Body of pancreas (tissue), 4 donors: ENCODE data around the gene AK3. TPM values are rescaled to one million over a fixed set of nuclear protein-coding genes. Genes with fewer than 3 reads are reported as not detected.
A peak's percentile ranks its signal among the peaks of the same experiment; 100 is the strongest.
"Not testable (repeated sequence)": the region's sequence is repeated elsewhere in the genome, so short reads cannot be mapped to it uniquely, and the experiment has no call there.

Experiments used
- ATAC-seq: fragments of 150-250 bp; one replicate; pipeline ENCODE4 v1.9.1; 2016
- DNase-seq, 4 donors: peaks; one replicate each; pipeline ENCODE4 v3.0.0-alpha.2; 2019
- H3K27ac ChIP-seq, 4 donors: fragments of 200-600 bp; sonication (generic); 1 replicate in 3 of 4; 2 replicates in 1 of 4; pipeline versions ENCODE4 v1.5.1 to v1.6.1; 2016 to 2019; ENCODE audit warnings: mild to moderate bottlenecking in 1 of 4, mixed read lengths in 1 of 4, moderate library complexity in 1 of 4
- H3K27me3 ChIP-seq, 2 donors: fragments of 200-600 bp; sonication (generic); one replicate each; pipeline ENCODE4 v1.6.0; 2016; ENCODE audit warnings: mild to moderate bottlenecking in 1 of 2
- H3K36me3 ChIP-seq, 2 donors: fragments of 200-600 bp; sonication (generic); replicated peaks in 1 of 2; 2 replicates each; pipeline ENCODE4 v1.5.1; 2016; ENCODE audit warnings: low read depth in 2 of 2; ENCODE audit not compliant: insufficient read depth in 1 of 2
- H3K4me1 ChIP-seq: fragments of 200-600 bp; sonication (generic); one replicate; pipeline ENCODE4 v1.6.0; 2016
- H3K4me3 ChIP-seq, 2 donors: fragments of 200-600 bp; sonication (generic); 1 replicate in 1 of 2; 2 replicates in 1 of 2; pipeline ENCODE4 v1.5.1; 2016 to 2019
- H3K9me3 ChIP-seq, 3 donors: fragments of 200-600 bp; sonication (generic); 1 replicate in 2 of 3; 2 replicates in 1 of 3; pipeline ENCODE4 v1.5.1; 2016
- POLR2A ChIP-seq, 3 donors: fragments of 450-650 bp; IDR thresholded peaks; one replicate each; pipeline ENCODE4 v1.6.1; 2016; ENCODE audit warnings: antibody characterized with exemption in 3 of 3, mild to moderate bottlenecking in 2 of 3
- WGBS, 2 donors: methylation state at CpG; one replicate each; pipeline ENCODE4 v1.1.5; 2017; 5-methylcytosine and 5-hydroxymethylcytosine counted together
- intact Hi-C: fragments of 100-400 bp; cut with DNase I; formaldehyde crosslinking; loops from one replicate; pipeline ENCODE4 v1.15.1; 2023
- total RNA-seq, 2 donors: library from RNA; depleted of rRNA; stranded (reverse); fragments of >200 nt; gene quantifications; one replicate each; pipeline ENCODE4 v1.1.0, GENCODE V29; 2016
- TF ChIP-seq, protein P1 (sequence below), 7 experiments: fragments of 450-650 bp in 4 of 7; fragments of 200-600 bp in 3 of 7; sonication (generic) in 3 of 7; IDR thresholded peaks; one replicate each; pipeline ENCODE4 v1.5.1; 2016 to 2019; ENCODE audit warnings: antibody characterized with exemption in 7 of 7

AK3 gene
- total RNA-seq, 2 donors from 2014 or later = 46.4 to 47.5 TPM

DNA sequence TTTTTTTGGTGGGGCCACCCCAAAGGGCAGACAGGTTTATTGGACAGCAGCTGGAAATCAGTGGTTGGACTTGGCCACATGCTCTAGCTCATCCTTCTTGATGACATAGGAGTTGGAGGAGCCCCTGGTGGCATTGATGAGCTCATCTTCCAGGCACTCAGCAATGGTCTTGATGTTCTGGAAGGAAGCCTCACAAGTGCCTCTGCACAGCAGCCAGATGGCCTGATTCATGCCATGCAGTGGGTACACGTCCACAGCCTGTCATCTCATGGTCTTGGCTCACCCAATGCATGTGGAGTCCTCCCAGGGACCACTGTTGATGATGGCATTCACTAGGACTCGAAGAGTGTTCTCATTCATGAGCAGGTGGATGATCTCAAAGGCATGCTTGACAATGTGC, 40.4 kb upstream of the AK3 start:
- no peak for DNase-seq
- WGBS, 2 donors = 72 to 80% methylated on average over 1 to 2 of the region's 2 CpGs
- ATAC-seq = no peak

DNA sequence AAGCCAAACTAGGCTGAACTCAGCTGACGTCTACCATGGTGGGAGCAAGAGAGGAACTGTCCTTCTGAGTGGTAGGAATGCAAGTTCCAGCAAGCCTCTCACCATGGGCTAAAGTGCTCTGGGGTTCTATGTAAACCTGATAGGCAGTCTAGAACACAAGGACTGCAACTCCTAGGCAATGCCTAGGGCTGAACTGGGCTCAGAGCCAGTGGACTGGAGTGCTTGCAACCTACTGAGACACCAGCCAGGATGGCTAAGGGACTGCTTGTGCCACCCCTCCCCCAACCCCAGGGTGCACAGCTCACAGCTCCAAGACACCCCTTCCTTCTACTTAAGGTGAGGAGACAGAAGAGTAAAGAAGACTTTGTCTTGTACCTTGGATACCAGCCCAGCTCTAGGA, 39.6 kb upstream of the AK3 start:
- intact Hi-C loops = no loop called here

More for the DNA sequence above, 40.4 kb upstream of the AK3 start:
- no peaks in the 10 kb centered on the region for H3K36me3 ChIP-seq
- H3K9me3 ChIP-seq = no peaks in the 10 kb centered on the region
- H3K4me1 ChIP-seq = no peaks in the 10 kb centered on the region
- intact Hi-C loops = no loop called here
- H3K27me3 ChIP-seq = no peaks in the 10 kb centered on the region
- no peak overlapping the region for H3K27ac ChIP-seq
- TF ChIP-seq POLR2A (IDR thresholded peaks at IDR 0.05) = no peak
- TF ChIP-seq, protein P1, sequence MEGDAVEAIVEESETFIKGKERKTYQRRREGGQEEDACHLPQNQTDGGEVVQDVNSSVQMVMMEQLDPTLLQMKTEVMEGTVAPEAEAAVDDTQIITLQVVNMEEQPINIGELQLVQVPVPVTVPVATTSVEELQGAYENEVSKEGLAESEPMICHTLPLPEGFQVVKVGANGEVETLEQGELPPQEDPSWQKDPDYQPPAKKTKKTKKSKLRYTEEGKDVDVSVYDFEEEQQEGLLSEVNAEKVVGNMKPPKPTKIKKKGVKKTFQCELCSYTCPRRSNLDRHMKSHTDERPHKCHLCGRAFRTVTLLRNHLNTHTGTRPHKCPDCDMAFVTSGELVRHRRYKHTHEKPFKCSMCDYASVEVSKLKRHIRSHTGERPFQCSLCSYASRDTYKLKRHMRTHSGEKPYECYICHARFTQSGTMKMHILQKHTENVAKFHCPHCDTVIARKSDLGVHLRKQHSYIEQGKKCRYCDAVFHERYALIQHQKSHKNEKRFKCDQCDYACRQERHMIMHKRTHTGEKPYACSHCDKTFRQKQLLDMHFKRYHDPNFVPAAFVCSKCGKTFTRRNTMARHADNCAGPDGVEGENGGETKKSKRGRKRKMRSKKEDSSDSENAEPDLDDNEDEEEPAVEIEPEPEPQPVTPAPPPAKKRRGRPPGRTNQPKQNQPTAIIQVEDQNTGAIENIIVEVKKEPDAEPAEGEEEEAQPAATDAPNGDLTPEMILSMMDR (IDR thresholded peaks at IDR 0.05) = no peak
- H3K4me3 ChIP-seq = no peak overlapping the region

DNA sequence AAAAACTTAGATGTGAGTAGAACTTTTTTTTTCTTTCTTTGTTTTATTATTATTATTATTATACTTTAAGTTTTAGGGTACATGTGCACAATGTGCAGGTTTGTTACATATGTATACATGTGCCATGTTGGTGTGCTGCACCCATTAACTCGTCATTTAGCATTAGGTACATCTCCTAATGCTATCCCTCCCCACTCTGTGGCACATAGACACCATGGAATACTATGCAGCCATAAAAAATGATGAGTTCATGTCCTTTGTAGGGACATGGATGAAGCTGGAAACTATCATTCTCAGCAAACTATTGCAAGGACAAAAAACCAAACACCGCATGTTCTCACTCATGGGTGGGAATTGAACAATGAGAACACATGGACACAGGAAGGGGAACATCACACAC, 34.0 kb upstream of the AK3 start:
- H3K9me3 ChIP-seq, H3K4me3 ChIP-seq, ATAC-seq, intact Hi-C loops, H3K4me1 ChIP-seq, H3K27ac ChIP-seq, DNase-seq, H3K36me3 ChIP-seq, H3K27me3 ChIP-seq: not testable (repeated sequence)
- 66 to 80% methylated on average over 2 of the region's 2 CpGs for WGBS, 2 donors

More for the DNA sequence above, 39.6 kb upstream of the AK3 start:
- no peaks in the 10 kb centered on the region for H3K36me3 ChIP-seq
- H3K4me1 ChIP-seq = no peaks in the 10 kb centered on the region
- H3K9me3 ChIP-seq = no peaks in the 10 kb centered on the region
- TF ChIP-seq, protein P1 (IDR thresholded peaks at IDR 0.05) = no peak
- no peak for TF ChIP-seq POLR2A (IDR thresholded peaks at IDR 0.05)
- 75 to 93% methylated on average over 1 of the region's 1 CpG for WGBS, 2 donors
- H3K27ac ChIP-seq = no peak overlapping the region
- no peak overlapping the region for H3K4me3 ChIP-seq
- DNase-seq (no peak), ATAC-seq (no peak)
- no peaks in the 10 kb centered on the region for H3K27me3 ChIP-seq

DNA sequence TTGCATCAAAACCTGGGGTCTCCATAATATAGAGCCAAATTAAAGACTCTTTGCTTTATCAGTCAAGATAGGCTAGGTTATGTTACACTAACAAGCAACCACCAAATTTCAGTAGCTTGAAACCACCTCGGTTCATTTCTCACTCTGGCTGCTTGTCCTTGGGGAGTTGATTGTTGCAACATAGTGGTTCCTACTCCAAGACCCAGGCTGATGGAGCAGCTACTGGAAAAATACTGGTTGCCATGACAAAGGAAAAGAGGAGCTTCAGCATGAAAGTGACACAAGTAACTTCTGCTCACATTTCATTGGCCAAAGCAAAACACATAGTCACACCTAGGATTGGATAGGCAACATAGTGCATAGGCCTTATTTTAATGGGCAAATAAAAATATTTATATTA, 33.2 kb upstream of the AK3 start:
- 50 to 62% methylated on average over 1 of the region's 1 CpG for WGBS, 2 donors
- H3K27ac ChIP-seq = no peak overlapping the region
- H3K9me3 ChIP-seq = no peaks in the 10 kb centered on the region
- peak; percentile 38 for ATAC-seq
- TF ChIP-seq, protein P1 (IDR thresholded peaks at IDR 0.05) = no peak
- TF ChIP-seq POLR2A (IDR thresholded peaks at IDR 0.05) = no peak
- DNase-seq = peak in 1 of 4 donors; percentile 28
- no peaks in the 10 kb centered on the region for H3K4me1 ChIP-seq
- no peak overlapping the region for H3K4me3 ChIP-seq
- no peaks in the 10 kb centered on the region for H3K27me3 ChIP-seq
- no peaks in the 10 kb centered on the region for H3K36me3 ChIP-seq
- intact Hi-C loops = no loop called here

DNA sequence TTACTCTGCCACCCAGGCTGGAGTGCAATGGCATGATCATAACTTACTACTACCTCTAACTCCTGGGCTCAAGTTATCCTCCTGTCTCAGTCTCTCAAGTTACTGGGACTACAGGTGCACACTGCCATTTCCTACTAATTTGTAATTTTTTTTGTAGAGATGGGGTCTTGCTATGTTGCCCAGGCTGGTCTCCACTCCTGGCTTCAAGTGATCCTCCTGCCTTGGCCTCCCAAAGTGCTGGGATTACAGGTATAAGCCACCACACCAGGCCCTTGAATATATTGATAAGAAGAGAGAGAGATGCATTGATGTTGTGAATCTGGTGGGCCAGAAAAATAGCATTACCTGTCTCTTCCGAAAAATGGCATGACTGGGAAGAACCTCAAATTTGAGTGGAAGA, 30.8 kb upstream of the AK3 start:
- H3K9me3 ChIP-seq = no peaks in the 10 kb centered on the region
- no peaks in the 10 kb centered on the region for H3K27me3 ChIP-seq
- TF ChIP-seq, protein P1 (IDR thresholded peaks at IDR 0.05) = no peak
- no peak for TF ChIP-seq POLR2A (IDR thresholded peaks at IDR 0.05)
- WGBS, 2 donors = 74 to 97% methylated on average over 1 of the region's 1 CpG
- intact Hi-C loops = no loop called here
- H3K27ac ChIP-seq = no peak overlapping the region
- no peaks in the 10 kb centered on the region for H3K36me3 ChIP-seq
- DNase-seq (no peak), ATAC-seq (no peak)
- no peak overlapping the region for H3K4me3 ChIP-seq
- no peaks in the 10 kb centered on the region for H3K4me1 ChIP-seq
